AG08396 (cell line): ENCODE measurements around the gene SETD7.

Experiments used
- DNase-seq: peaks from one replicate; pipeline ENCODE4 v3.0.0; 2012; ENCODE audit warnings: low spot score, mixed read lengths

The SETD7 gene

GRCh38 chr4:139556071-139556723 lies at the start of gene SETD7:
TSS of gene SETD7 (minus strand) at chr4:139556219. CDS start at chr4:139556137, 82 bp downstream.
- peak; percentile 83 for DNase-seq

GRCh38 chr4:139605516-139605915 lies 49.5 kb upstream of the SETD7 start:
- no peak for DNase-seq

GRCh38 chr4:139603576-139604410 lies 47.8 kb upstream of the SETD7 start:
- DNase-seq, result peak; percentile 41

GRCh38 chr4:139602776-139603360 lies 46.8 kb upstream of the SETD7 start:
- no peak for DNase-seq

GRCh38 chr4:139600662-139601061 lies 44.6 kb upstream of the SETD7 start:
- DNase-seq, result no peak

- DNase-seq, result no peak
Observed at GRCh38 chr4:139599594-139600374, 43.8 kb upstream of the SETD7 start.

- no peak for DNase-seq
Observed at GRCh38 chr4:139599076-139599475, 43.1 kb upstream of the SETD7 start.

GRCh38 chr4:139596684-139597279 lies 40.8 kb upstream of the SETD7 start:
- DNase-seq, result no peak

GRCh38 chr4:139596034-139596683 lies 40.1 kb upstream of the SETD7 start:
- no peak for DNase-seq

GRCh38 chr4:139594591-139595185 lies 38.7 kb upstream of the SETD7 start:
- no peak for DNase-seq

GRCh38 chr4:139593091-139593564 lies 37.1 kb upstream of the SETD7 start:
- peak; percentile 80 for DNase-seq

GRCh38 chr4:139589336-139590018 lies 33.5 kb upstream of the SETD7 start:
- no peak for DNase-seq

GRCh38 chr4:139587446-139587845 lies 31.4 kb upstream of the SETD7 start:
- no peak for DNase-seq

GRCh38 chr4:139585473-139585872 lies 29.5 kb upstream of the SETD7 start:
- DNase-seq, result no peak

- no peak for DNase-seq
Observed at GRCh38 chr4:139584784-139585183, 28.8 kb upstream of the SETD7 start.

- DNase-seq, result no peak
Observed at GRCh38 chr4:139584013-139584412, 28.0 kb upstream of the SETD7 start.

GRCh38 chr4:139582044-139582443 lies 26.0 kb upstream of the SETD7 start:
- no peak for DNase-seq

- DNase-seq, result no peak
Observed at GRCh38 chr4:139581096-139581495, 25.1 kb upstream of the SETD7 start.

GRCh38 chr4:139576219-139576618 lies 20.2 kb upstream of the SETD7 start:
- no peak for DNase-seq

- DNase-seq, result no peak
Observed at GRCh38 chr4:139575072-139575471, 19.1 kb upstream of the SETD7 start.
